DND-41 (cell line): ENCODE data around the gene LYPLAL1.

ENCODE experiments used
- CTCF ChIP-seq: IDR thresholded peaks from 2 replicates; pipeline ENCODE4 v1.5.1; 2012; ENCODE audit warnings: borderline replicate concordance, low read length, moderate library complexity, mild to moderate bottlenecking; ENCODE audit not compliant: poor library complexity, severe bottlenecking; ENCODE audit errors: extremely low read depth
- EZH2 ChIP-seq: IDR thresholded peaks from 3 replicates; pipeline ENCODE4 v1.6.1; 2012; ENCODE audit warnings: borderline replicate concordance, low read depth, mild to moderate bottlenecking, moderate library complexity, low read length, inconsistent platforms; ENCODE audit not compliant: severe bottlenecking

GRCh38 chr1:219171192-219171935 is 2.3 kb upstream of the LYPLAL1 start:
- no peak for TF ChIP-seq CTCF
- no peak for TF ChIP-seq EZH2
